GM21381 (cell line): Measurements from ENCODE around the gene ASAP2.

Experiments used
- ATAC-seq: cut with Tn5 transposase; IDR thresholded peaks from one replicate; pipeline ENCODE4 v1.9.1; 2021; ENCODE audit warnings: mild to moderate bottlenecking, moderate library complexity; ENCODE audit not compliant: unreplicated experiment

Gene ASAP2

GRCh38 chr2:9291331-9291730 lies 84.7 kb downstream of the ASAP2 start:
- ATAC-seq, result no peak

- no peak for ATAC-seq
Measured at GRCh38 chr2:9291866-9292265, 85.3 kb downstream of the ASAP2 start.

DNA sequence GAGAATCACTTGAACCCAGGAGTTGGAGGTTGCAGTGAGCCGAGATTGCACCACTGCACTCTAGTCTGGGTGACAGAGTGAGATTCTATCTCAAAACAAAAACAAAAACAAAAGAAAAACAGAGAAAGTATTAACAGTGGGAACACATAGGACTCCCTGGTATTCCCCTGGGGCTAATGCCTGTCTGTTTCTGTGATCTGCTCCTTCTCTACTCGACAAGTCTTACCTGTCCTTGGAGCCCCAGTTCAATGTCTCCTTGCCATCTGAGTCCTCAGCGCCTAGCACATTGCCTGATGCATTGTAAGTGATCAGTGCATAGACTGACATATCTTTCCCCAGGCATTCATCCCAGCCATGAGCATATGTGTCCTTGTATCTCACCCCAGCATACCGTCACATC lies 85.8 kb downstream of the ASAP2 start:
- ATAC-seq, result no peak

- no peak for ATAC-seq
Measured at GRCh38 chr2:9294764-9295163, 88.2 kb downstream of the ASAP2 start.

GRCh38 chr2:9296559-9296958 lies 89.9 kb downstream of the ASAP2 start:
- ATAC-seq, result no peak

GRCh38 chr2:9297156-9297555 lies 90.5 kb downstream of the ASAP2 start:
- no peak for ATAC-seq

- no peak for ATAC-seq
Measured at GRCh38 chr2:9297807-9298206, 91.2 kb downstream of the ASAP2 start.

- no peak for ATAC-seq
Measured at GRCh38 chr2:9298583-9298982, 92.0 kb downstream of the ASAP2 start.

GRCh38 chr2:9299161-9300100 lies 92.8 kb downstream of the ASAP2 start:
- ATAC-seq, result no peak

- no peak for ATAC-seq
Measured at GRCh38 chr2:9300214-9300613, 93.6 kb downstream of the ASAP2 start.

DNA sequence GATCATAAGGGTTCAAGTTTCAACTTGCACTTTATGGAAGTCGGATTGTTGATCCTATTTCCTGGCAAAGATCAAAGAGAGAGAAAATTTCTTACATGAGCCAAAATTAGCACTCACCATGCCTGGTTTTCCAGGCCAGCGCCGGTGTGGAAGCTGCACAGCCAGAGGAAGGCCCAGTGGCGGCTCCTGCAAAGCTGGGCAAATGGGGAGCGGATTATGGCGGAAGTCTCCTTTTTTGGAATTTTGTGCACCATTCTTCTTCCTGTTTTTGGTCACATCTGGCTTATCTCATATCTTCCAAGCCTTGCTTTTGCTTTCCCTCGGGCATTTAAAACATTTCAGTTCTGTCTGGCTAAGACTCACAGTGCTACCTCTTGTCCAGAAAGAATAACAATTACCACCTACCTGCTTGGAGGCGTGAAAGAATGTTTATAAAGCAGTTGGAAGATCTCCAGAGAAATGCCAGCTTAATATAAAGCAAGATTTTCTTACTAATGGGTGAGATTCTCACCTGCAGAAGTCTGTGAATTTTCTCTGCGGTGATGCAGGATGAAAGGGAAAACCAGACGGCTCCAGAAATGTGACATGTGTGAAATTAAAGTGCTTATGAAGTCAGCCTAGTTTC lies 94.3 kb downstream of the ASAP2 start:
- ATAC-seq, result no peak

DNA sequence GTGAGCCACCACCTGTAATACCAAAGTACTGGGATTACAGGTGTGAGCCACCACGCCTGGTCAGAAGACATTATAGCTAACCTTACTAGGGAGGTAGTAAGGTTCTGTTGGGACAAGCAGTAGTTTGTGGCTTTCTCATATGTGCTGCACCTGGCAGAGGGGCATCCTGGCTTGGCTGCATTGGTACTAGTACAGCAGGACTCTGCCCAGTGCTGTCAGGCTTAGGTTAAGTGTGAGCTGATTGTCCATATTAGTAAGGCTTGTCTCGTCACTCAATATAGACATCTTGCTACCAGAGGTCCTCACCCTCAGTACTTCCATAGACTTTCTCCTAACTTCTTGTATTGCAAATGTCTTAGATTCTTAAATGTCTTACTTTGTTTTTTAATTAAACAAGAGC lies 96.1 kb downstream of the ASAP2 start:
- ATAC-seq, result no peak

DNA sequence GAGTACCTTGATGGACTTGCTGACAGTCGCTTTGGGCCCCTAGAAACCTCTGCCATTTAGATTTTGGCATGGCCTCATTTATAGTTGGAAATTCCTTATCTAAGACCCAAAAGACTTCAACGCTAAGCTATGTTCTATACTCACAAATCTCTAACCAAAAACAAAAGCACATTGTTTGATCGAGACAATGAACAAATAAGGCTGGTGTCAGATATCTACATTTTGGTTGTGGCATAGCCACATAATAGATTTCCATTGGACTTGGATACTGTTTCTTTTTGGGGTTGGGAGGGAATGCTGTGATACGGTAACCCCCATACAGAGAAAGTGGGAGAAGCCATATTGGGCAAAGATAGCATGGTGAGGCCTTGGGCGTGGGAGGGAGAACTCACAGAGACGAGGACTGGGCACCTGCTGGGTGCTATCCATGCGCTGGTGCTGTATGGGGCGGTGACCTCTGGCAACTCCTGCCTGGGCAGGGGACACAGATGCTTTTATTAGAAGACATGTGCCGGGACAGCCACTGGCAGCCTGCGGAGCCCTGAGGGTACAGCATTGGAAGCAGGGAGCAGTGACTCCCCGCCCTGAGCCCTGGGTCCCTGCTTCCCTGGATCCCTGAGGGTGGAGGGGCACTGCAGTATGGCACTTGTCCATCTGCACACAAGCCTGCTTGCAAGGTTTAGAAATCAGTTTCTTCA lies 97.1 kb downstream of the ASAP2 start:
- ATAC-seq, result no peak

GRCh38 chr2:9306911-9307310 lies 100.3 kb downstream of the ASAP2 start:
- ATAC-seq, result no peak

DNA sequence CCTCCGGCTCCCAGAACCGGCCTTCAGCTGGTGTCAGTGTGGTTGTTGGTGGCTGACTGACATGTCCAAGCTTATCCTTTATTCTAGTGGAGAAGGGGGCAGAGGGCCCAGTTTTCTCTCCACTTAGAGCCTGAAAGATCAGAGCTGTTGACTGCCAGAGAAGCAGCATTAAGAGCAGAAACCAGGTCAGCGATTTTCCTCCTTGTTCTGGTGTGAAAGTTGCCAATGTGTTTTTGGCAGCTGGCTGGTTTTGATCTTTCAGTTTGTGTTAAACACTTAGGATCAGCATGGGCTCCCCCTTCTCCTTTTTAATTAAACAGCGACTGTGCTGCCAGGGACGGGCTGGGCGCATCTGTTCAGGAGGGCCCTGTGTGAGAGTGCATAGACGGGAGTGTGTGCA lies 100.9 kb downstream of the ASAP2 start:
- no peak for ATAC-seq

GRCh38 chr2:9308186-9308955 lies 101.8 kb downstream of the ASAP2 start:
- no peak for ATAC-seq

GRCh38 chr2:9309147-9309546 lies 102.5 kb downstream of the ASAP2 start:
- ATAC-seq, result no peak

DNA sequence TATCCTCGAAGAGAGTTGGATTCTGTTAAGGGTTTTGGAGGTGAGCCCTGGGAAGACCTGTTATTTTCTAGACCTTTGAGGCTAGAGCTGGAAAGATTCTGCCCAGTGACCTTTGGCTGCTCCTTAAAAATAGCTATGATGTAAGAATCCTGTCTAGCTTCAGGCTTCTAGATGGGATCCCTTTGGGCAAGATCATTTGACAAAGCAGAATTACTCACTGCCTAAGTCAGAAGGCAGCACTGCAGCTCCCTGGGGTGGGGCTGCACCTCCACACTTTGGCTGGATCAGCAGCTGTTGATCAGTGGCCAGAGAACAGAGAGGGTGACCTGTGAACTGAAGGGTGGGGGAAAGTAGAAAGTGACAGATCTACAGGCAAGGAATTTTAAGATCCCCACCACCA lies 103.8 kb downstream of the ASAP2 start:
- no peak for ATAC-seq

GRCh38 chr2:9310798-9311197 lies 104.2 kb downstream of the ASAP2 start:
- no peak for ATAC-seq

GRCh38 chr2:9311488-9311887 lies 104.9 kb downstream of the ASAP2 start:
- ATAC-seq, result no peak

GRCh38 chr2:9312591-9312990 lies 106.0 kb downstream of the ASAP2 start:
- no peak for ATAC-seq
